ENCODE results near the gene CRIM1.

CRIM1 gene

GRCh38 chr2:36541891-36542595, 186.5 kb downstream of the CRIM1 start:
- no peaks in the 10 kb centered on the region for H3K27me3 ChIP-seq (ENCODE audit: insufficient read depth, insufficient read length)
- H3K36me3 ChIP-seq (ENCODE audit: insufficient read depth, insufficient read length, low read length) = peaks cover 74% of the 10 kb centered on the region
- no peak for DNase-seq (ENCODE audit: low read depth, low spot score)
- no peak overlapping the region for H3K4me3 ChIP-seq (ENCODE audit: insufficient read length, low read depth)
- TF ChIP-seq YY1 (IDR thresholded peaks at IDR 0.05; ENCODE audit: insufficient read depth, insufficient read length) (no peak), SUZ12 (IDR thresholded peaks at IDR 0.05; ENCODE audit: extremely low read depth, insufficient read depth, insufficient read length) (no peak), ZNF274 (IDR thresholded peaks at IDR 0.05; ENCODE audit: low read depth, low read length) (no peak)
- H3K9me3 ChIP-seq (ENCODE audit: insufficient read depth, low read length) = no peaks in the 10 kb centered on the region
- H3K9ac ChIP-seq (ENCODE audit: insufficient read length, low read depth) = no peak overlapping the region
- H3K4me1 ChIP-seq (ENCODE audit: insufficient read depth, insufficient read length) = no peaks in the 10 kb centered on the region

- DNase-seq (ENCODE audit: low read depth, low spot score) = no peak
- H3K9me3 ChIP-seq (ENCODE audit: insufficient read depth, low read length) = no peaks in the 10 kb centered on the region
- no peak overlapping the region for H3K9ac ChIP-seq (ENCODE audit: insufficient read length, low read depth)
- H3K4me3 ChIP-seq (ENCODE audit: insufficient read length, low read depth) = no peak overlapping the region
- H3K27me3 ChIP-seq (ENCODE audit: insufficient read depth, insufficient read length) = no peaks in the 10 kb centered on the region
- H3K36me3 ChIP-seq (ENCODE audit: insufficient read depth, insufficient read length, low read length) = peaks cover 77% of the 10 kb centered on the region
- H3K4me1 ChIP-seq (ENCODE audit: insufficient read depth, insufficient read length) = no peaks in the 10 kb centered on the region
- no peak for TF ChIP-seq YY1 (IDR thresholded peaks at IDR 0.05; ENCODE audit: insufficient read depth, insufficient read length)
- TF ChIP-seq SUZ12 (IDR thresholded peaks at IDR 0.05; ENCODE audit: extremely low read depth, insufficient read depth, insufficient read length) = no peak
- TF ChIP-seq ZNF274 (IDR thresholded peaks at IDR 0.05; ENCODE audit: low read depth, low read length) = no peak
Observed at GRCh38 chr2:36544638-36545338, 189.2 kb downstream of the CRIM1 start.

- Histone ChIP-seq H3K36me3 (ENCODE audit: insufficient read depth, insufficient read length, low read length) (peaks cover 87% of the 10 kb centered on the region), H3K27me3 (ENCODE audit: insufficient read depth, insufficient read length) (no peaks in the 10 kb centered on the region), H3K4me3 (ENCODE audit: insufficient read length, low read depth) (no peak overlapping the region), H3K4me1 (ENCODE audit: insufficient read depth, insufficient read length) (no peaks in the 10 kb centered on the region), H3K9me3 (ENCODE audit: insufficient read depth, low read length) (no peaks in the 10 kb centered on the region), H3K9ac (ENCODE audit: insufficient read length, low read depth) (no peak overlapping the region)
- DNase-seq (ENCODE audit: low read depth, low spot score) = no peak
- no peak for TF ChIP-seq YY1 (IDR thresholded peaks at IDR 0.05; ENCODE audit: insufficient read depth, insufficient read length)
- TF ChIP-seq SUZ12 (IDR thresholded peaks at IDR 0.05; ENCODE audit: extremely low read depth, insufficient read depth, insufficient read length) = no peak
- TF ChIP-seq ZNF274 (IDR thresholded peaks at IDR 0.05; ENCODE audit: low read depth, low read length) = no peak
Observed at GRCh38 chr2:36545871-36546416, 190.4 kb downstream of the CRIM1 start.

- Histone ChIP-seq H3K36me3 (ENCODE audit: insufficient read depth, insufficient read length, low read length) (peaks cover 87% of the 10 kb centered on the region), H3K27me3 (ENCODE audit: insufficient read depth, insufficient read length) (no peaks in the 10 kb centered on the region), H3K9me3 (ENCODE audit: insufficient read depth, low read length) (no peaks in the 10 kb centered on the region), H3K4me3 (ENCODE audit: insufficient read length, low read depth) (no peak overlapping the region), H3K4me1 (ENCODE audit: insufficient read depth, insufficient read length) (no peaks in the 10 kb centered on the region), H3K9ac (ENCODE audit: insufficient read length, low read depth) (no peak overlapping the region)
- TF ChIP-seq SUZ12 (IDR thresholded peaks at IDR 0.05; ENCODE audit: extremely low read depth, insufficient read depth, insufficient read length) (no peak), ZNF274 (IDR thresholded peaks at IDR 0.05; ENCODE audit: low read depth, low read length) (no peak), YY1 (IDR thresholded peaks at IDR 0.05; ENCODE audit: insufficient read depth, insufficient read length) (no peak)
- no peak for DNase-seq (ENCODE audit: low read depth, low spot score)
Observed at GRCh38 chr2:36547906-36548305, 192.3 kb downstream of the CRIM1 start.

- DNase-seq (ENCODE audit: low read depth, low spot score) = no peak
- no peaks in the 10 kb centered on the region for H3K4me1 ChIP-seq (ENCODE audit: insufficient read depth, insufficient read length)
Observed at GRCh38 chr2:36549165-36549574, 193.6 kb downstream of the CRIM1 start.

GRCh38 chr2:36550006-36550405, 194.4 kb downstream of the CRIM1 start:
- Histone ChIP-seq H3K9me3 (ENCODE audit: insufficient read depth, low read length) (no peaks in the 10 kb centered on the region), H3K36me3 (ENCODE audit: insufficient read depth, insufficient read length, low read length) (peaks cover 85% of the 10 kb centered on the region), H3K4me3 (ENCODE audit: insufficient read length, low read depth) (no peak overlapping the region), H3K27me3 (ENCODE audit: insufficient read depth, insufficient read length) (no peaks in the 10 kb centered on the region), H3K4me1 (ENCODE audit: insufficient read depth, insufficient read length) (no peaks in the 10 kb centered on the region), H3K9ac (ENCODE audit: insufficient read length, low read depth) (no peak overlapping the region)
- TF ChIP-seq ZNF274 (IDR thresholded peaks at IDR 0.05; ENCODE audit: low read depth, low read length) (no peak), YY1 (IDR thresholded peaks at IDR 0.05; ENCODE audit: insufficient read depth, insufficient read length) (no peak), SUZ12 (IDR thresholded peaks at IDR 0.05; ENCODE audit: extremely low read depth, insufficient read depth, insufficient read length) (no peak)
- DNase-seq (ENCODE audit: low read depth, low spot score) = no peak

More at GRCh38 chr2:36549165-36549574, 193.6 kb downstream of the CRIM1 start:
- TF ChIP-seq SUZ12 (IDR thresholded peaks at IDR 0.05; ENCODE audit: extremely low read depth, insufficient read depth, insufficient read length) = no peak
- no peak for TF ChIP-seq ZNF274 (IDR thresholded peaks at IDR 0.05; ENCODE audit: low read depth, low read length)
- no peak for TF ChIP-seq YY1 (IDR thresholded peaks at IDR 0.05; ENCODE audit: insufficient read depth, insufficient read length)
- H3K27me3 ChIP-seq (ENCODE audit: insufficient read depth, insufficient read length) = no peaks in the 10 kb centered on the region
- H3K9ac ChIP-seq (ENCODE audit: insufficient read length, low read depth) = no peak overlapping the region
- peaks cover 85% of the 10 kb centered on the region for H3K36me3 ChIP-seq (ENCODE audit: insufficient read depth, insufficient read length, low read length)
- no peaks in the 10 kb centered on the region for H3K9me3 ChIP-seq (ENCODE audit: insufficient read depth, low read length)
- H3K4me3 ChIP-seq (ENCODE audit: insufficient read length, low read depth) = no peak overlapping the region

GRCh38 chr2:36553683-36554082, 198.1 kb downstream of the CRIM1 start:
- TF ChIP-seq YY1 (IDR thresholded peaks at IDR 0.05; ENCODE audit: insufficient read depth, insufficient read length) (no peak), SUZ12 (IDR thresholded peaks at IDR 0.05; ENCODE audit: extremely low read depth, insufficient read depth, insufficient read length) (no peak), ZNF274 (IDR thresholded peaks at IDR 0.05; ENCODE audit: low read depth, low read length) (no peak)
- Histone ChIP-seq H3K9ac (ENCODE audit: insufficient read length, low read depth) (no peak overlapping the region), H3K9me3 (ENCODE audit: insufficient read depth, low read length) (no peaks in the 10 kb centered on the region), H3K4me1 (ENCODE audit: insufficient read depth, insufficient read length) (no peaks in the 10 kb centered on the region), H3K4me3 (ENCODE audit: insufficient read length, low read depth) (no peak overlapping the region), H3K27me3 (ENCODE audit: insufficient read depth, insufficient read length) (no peaks in the 10 kb centered on the region), H3K36me3 (ENCODE audit: insufficient read depth, insufficient read length, low read length) (peaks cover 62% of the 10 kb centered on the region)
- no peak for DNase-seq (ENCODE audit: low read depth, low spot score)
